NT2/D1 (cell line): ENCODE measurements around the gene GMDS.

Experiments used
- DNase-seq: peaks from one replicate; pipeline ENCODE4 v3.0.0-alpha.2; 2011; ENCODE audit warnings: low read depth, low spot score
- H3K27me3 ChIP-seq: 2 replicates; pipeline ENCODE4 v1.6.0; 2011; ENCODE audit warnings: mild to moderate bottlenecking; ENCODE audit not compliant: insufficient read length, insufficient read depth
- H3K36me3 ChIP-seq: 2 replicates; pipeline ENCODE4 v1.6.1; 2011; ENCODE audit warnings: mild to moderate bottlenecking, low read length, mixed read lengths; ENCODE audit not compliant: insufficient read depth, insufficient read length
- H3K4me1 ChIP-seq: 2 replicates; pipeline ENCODE4 v1.5.1; 2011; ENCODE audit not compliant: insufficient read depth, insufficient read length
- H3K4me3 ChIP-seq: 2 replicates; pipeline ENCODE4 v1.5.1; 2011; ENCODE audit warnings: low read depth; ENCODE audit not compliant: insufficient read length
- H3K9ac ChIP-seq: 2 replicates; pipeline ENCODE4 v1.6.0; 2011; ENCODE audit warnings: low read depth; ENCODE audit not compliant: insufficient read length
- H3K9me3 ChIP-seq: 2 replicates; pipeline ENCODE4 v1.5.1; 2011; ENCODE audit warnings: mild to moderate bottlenecking, low read length; ENCODE audit not compliant: insufficient read depth
- SUZ12 ChIP-seq: IDR thresholded peaks from 2 replicates; pipeline ENCODE4 v1.6.1; 2011; ENCODE audit not compliant: insufficient read length, insufficient read depth; ENCODE audit errors: extremely low read depth
- YY1 ChIP-seq: IDR thresholded peaks from 2 replicates; pipeline ENCODE4 v1.6.1; 2011; ENCODE audit not compliant: insufficient read length, insufficient read depth
- ZNF274 ChIP-seq: IDR thresholded peaks from 2 replicates; pipeline ENCODE4 v1.6.1; 2011; ENCODE audit warnings: mild to moderate bottlenecking, low read depth, low read length

GMDS gene

DNA sequence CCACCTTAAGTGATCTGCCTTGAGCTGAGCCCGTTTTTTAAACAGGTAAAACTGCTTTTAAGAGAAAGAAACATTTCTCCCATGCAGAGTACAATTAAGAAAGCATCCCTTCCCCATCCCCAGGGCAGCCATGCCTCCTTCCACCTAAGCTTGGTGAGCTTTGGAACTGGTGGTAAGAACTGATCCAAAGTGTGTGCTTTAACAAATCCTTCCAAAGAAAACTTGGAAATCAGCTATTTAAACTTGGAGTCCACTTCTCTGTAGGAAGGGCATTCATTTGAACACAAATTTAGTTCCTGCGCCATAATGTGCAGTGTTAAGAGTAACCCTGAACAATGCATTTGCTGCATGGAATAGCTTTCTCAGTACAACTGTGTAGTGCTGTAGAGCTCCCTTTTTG lies 17.0 kb downstream of the GMDS start:
- no peaks in the 10 kb centered on the region for H3K36me3 ChIP-seq
- peaks cover 3% of the 10 kb centered on the region for H3K27me3 ChIP-seq
- no peaks in the 10 kb centered on the region for H3K9me3 ChIP-seq
- DNase-seq = no peak
- H3K4me3 ChIP-seq = no peak overlapping the region
- no peak for TF ChIP-seq YY1
- TF ChIP-seq SUZ12 = no peak
- no peak for TF ChIP-seq ZNF274
- H3K4me1 ChIP-seq = no peaks in the 10 kb centered on the region
- no peak overlapping the region for H3K9ac ChIP-seq

DNA sequence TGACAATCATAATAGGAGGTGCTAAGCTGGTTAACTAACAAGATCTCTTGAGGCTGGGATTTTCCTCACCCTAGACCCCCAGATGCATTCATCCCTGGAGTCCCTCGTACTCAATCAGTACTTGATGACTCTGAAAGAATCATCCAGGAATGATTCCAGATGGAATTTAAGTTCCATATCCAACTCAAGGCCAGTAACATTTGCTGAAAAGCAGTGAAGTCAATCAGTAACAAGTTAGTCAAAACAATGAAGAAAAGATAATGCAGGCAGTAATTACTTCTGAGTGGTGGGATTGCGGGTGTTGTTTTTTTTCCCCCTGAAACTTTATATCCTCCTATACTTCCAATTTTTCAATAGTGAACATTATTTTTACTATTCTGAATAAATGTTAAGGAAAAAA lies 18.6 kb downstream of the GMDS start:
- no peak for DNase-seq
- Histone ChIP-seq H3K27me3 (peaks cover 3% of the 10 kb centered on the region), H3K9me3 (no peaks in the 10 kb centered on the region), H3K36me3 (no peaks in the 10 kb centered on the region), H3K4me1 (no peaks in the 10 kb centered on the region), H3K9ac (no peak overlapping the region), H3K4me3 (no peak overlapping the region)
- TF ChIP-seq SUZ12 (no peak), YY1 (no peak), ZNF274 (no peak)

DNA sequence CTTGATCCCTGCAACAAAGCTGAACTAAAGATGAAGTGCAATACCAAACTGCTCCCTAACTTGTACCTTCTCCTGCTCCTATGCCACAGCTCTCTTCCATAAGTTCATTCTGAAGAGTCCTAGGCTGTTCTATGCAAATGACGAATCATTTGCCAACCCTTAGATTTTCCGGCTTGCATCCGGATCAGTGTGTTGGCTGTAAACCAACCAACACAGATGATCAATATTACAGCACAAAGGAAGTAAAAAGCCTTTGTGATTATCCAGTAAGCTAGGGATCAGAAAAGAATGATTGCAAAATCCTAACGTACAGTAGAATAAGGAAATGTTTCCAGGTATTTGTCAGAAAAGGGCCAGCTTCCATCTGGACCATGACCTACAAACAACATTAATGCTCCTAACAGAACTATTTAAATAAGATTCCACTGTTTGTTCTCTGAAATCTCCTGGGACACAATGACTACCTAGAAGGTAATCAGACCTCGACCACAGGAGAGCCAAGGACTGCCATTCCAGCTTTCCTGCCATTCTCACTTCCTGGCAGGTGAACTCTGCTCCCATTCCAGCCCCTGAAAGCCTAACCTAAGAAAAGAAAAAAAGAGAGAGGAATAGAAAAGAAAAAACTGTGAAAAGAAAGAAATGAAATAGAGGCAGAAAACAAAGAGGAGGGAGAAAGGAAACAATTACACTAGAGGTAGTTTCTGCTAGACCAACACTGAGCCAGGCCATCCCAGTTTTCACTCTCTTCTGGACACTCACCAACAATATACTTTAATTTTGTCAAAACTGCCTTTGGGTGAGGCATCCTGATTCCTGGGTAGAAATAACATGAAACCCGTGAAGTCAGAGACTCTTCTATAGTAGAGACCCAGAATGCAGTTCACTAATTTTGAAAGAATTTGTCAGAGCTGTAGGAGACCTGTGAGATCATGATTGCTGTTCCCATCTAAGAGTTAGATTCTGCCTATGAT lies 19.7 kb downstream of the GMDS start:
- Histone ChIP-seq H3K36me3 (no peaks in the 10 kb centered on the region), H3K9me3 (no peaks in the 10 kb centered on the region), H3K4me3 (no peak overlapping the region), H3K9ac (no peak overlapping the region), H3K4me1 (no peaks in the 10 kb centered on the region), H3K27me3 (peaks cover 3% of the 10 kb centered on the region)
- no peak for DNase-seq
- TF ChIP-seq YY1 (no peak), ZNF274 (no peak), SUZ12 (no peak)

GRCh38 chr6:2224847-2225382 lies 20.5 kb downstream of the GMDS start:
- H3K9ac ChIP-seq = no peak overlapping the region
- no peak for DNase-seq
- no peak overlapping the region for H3K4me3 ChIP-seq
- H3K4me1 ChIP-seq = no peaks in the 10 kb centered on the region
- TF ChIP-seq YY1 (no peak), ZNF274 (no peak), SUZ12 (no peak)
- peaks cover 3% of the 10 kb centered on the region for H3K27me3 ChIP-seq
- no peaks in the 10 kb centered on the region for H3K36me3 ChIP-seq
- no peaks in the 10 kb centered on the region for H3K9me3 ChIP-seq

- no peaks in the 10 kb centered on the region for H3K36me3 ChIP-seq
- no peak for DNase-seq
- H3K9ac ChIP-seq = no peak overlapping the region
- no peak overlapping the region for H3K4me3 ChIP-seq
- peaks cover 3% of the 10 kb centered on the region for H3K27me3 ChIP-seq
- no peaks in the 10 kb centered on the region for H3K9me3 ChIP-seq
- no peaks in the 10 kb centered on the region for H3K4me1 ChIP-seq
- TF ChIP-seq YY1 = no peak
- no peak for TF ChIP-seq SUZ12
- no peak for TF ChIP-seq ZNF274
Measured at GRCh38 chr6:2222275-2222842, 23.0 kb downstream of the GMDS start.

GRCh38 chr6:2221726-2222274 lies 23.6 kb downstream of the GMDS start:
- peaks cover 3% of the 10 kb centered on the region for H3K27me3 ChIP-seq
- H3K9ac ChIP-seq = no peak overlapping the region
- no peak overlapping the region for H3K4me3 ChIP-seq
- no peaks in the 10 kb centered on the region for H3K36me3 ChIP-seq
- no peak for TF ChIP-seq YY1
- no peak for TF ChIP-seq SUZ12
- no peak for TF ChIP-seq ZNF274
- no peaks in the 10 kb centered on the region for H3K4me1 ChIP-seq
- H3K9me3 ChIP-seq = no peaks in the 10 kb centered on the region
- DNase-seq = no peak

DNA sequence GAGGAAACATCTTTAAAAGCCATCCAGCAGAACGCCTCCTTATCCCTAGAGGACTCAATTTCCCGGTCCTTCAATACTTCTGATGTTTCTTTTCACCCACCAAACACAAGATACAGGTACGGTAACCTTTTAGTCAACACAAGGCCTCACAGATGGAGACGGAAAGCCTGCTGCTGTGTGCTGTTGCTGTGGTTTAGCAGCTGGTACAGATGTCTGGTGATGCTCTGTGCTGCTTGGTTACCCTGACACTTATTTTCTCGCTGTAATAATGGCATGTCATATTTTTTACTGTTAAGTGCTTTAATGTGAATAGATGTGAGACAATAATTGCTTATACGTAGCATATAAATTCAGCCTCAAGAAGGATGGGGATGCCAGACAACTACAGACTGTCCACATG lies 25.3 kb downstream of the GMDS start:
- Histone ChIP-seq H3K4me3 (no peak overlapping the region), H3K4me1 (no peaks in the 10 kb centered on the region), H3K9ac (no peak overlapping the region), H3K36me3 (no peaks in the 10 kb centered on the region), H3K9me3 (no peaks in the 10 kb centered on the region), H3K27me3 (peaks cover 3% of the 10 kb centered on the region)
- no peak for DNase-seq
- TF ChIP-seq SUZ12 = no peak
- no peak for TF ChIP-seq ZNF274
- TF ChIP-seq YY1 = no peak
